GM12872 (cell line): ENCODE results near the gene TRIM52.

Source experiments
- TF ChIP-seq, protein P1 (sequence below): IDR thresholded peaks from 3 replicates; pipeline ENCODE4 v1.5.1; 2011; ENCODE audit warnings: low read depth, mild to moderate bottlenecking, low read length, moderate library complexity; ENCODE audit not compliant: insufficient read depth

Gene TRIM52

GRCh38 chr5:181221792-181222629 is 38.9 kb downstream of the TRIM52 start:
- TF ChIP-seq, protein P1, sequence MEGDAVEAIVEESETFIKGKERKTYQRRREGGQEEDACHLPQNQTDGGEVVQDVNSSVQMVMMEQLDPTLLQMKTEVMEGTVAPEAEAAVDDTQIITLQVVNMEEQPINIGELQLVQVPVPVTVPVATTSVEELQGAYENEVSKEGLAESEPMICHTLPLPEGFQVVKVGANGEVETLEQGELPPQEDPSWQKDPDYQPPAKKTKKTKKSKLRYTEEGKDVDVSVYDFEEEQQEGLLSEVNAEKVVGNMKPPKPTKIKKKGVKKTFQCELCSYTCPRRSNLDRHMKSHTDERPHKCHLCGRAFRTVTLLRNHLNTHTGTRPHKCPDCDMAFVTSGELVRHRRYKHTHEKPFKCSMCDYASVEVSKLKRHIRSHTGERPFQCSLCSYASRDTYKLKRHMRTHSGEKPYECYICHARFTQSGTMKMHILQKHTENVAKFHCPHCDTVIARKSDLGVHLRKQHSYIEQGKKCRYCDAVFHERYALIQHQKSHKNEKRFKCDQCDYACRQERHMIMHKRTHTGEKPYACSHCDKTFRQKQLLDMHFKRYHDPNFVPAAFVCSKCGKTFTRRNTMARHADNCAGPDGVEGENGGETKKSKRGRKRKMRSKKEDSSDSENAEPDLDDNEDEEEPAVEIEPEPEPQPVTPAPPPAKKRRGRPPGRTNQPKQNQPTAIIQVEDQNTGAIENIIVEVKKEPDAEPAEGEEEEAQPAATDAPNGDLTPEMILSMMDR: no peak

GRCh38 chr5:181221105-181221791 is 39.7 kb downstream of the TRIM52 start:
- TF ChIP-seq, protein P1: no peak

GRCh38 chr5:181220178-181220515 is 40.8 kb downstream of the TRIM52 start:
- TF ChIP-seq, protein P1: no peak

GRCh38 chr5:181219262-181220177 is 41.4 kb downstream of the TRIM52 start:
- TF ChIP-seq, protein P1: no peak

DNA sequence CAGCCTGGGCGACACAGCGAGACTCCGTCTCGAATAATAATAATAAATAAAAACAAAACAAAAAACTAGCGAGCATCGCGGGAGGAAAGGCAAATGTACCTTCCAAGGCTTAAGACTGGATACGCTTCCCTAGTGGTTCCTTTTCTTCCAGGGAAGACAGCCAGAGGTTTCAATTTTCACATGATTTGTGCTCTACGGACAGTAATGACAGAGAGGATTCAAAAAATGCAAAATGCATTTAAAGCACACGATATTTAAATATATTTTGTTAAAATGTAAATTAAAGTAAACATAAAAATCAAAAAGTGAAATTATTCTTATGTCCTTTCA is 42.2 kb downstream of the TRIM52 start:
- TF ChIP-seq, protein P1: no peak

GRCh38 chr5:181217803-181218062 is 43.2 kb downstream of the TRIM52 start:
- TF ChIP-seq, protein P1: no peak

DNA sequence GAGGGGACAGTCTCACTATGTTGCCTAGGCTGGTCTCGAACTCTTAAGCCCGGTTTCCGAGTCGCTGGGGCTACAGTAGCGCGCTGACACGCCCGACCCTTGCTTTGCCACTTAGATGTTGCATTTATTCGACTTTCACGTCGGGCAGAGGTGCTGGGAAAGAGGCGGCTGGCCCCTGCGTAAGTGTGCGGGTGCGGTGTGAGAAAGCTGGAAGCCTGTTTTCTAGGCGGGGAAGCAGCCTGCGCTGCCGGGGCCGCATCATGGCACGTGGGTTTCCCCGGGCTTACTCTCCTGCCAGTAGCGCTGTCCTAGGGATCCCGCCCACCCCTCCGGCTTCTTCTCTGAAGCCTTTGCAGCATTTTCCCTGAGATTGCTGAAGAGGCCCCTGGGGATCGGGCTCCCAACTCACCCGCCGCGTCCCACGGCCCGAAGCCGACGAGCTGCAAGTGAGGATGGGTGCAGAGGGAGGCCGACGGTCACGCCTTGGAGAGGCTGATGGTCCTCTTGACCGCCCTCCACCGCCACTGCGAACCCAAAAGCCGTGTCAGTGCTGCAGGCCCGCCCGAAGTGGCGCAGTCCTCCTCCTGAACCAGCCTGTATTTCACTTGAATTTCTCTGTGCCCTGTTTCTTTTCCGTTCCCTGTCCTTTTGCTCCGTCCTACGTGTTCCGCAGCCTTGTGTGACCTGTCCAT is 43.7 kb downstream of the TRIM52 start:
- TF ChIP-seq, protein P1: peak; percentile 41
